CD4-positive, alpha-beta T cell treated with Interleukin-4 for 1 hour (primary cell): ENCODE data around the gene C1orf116.

Experiments
- DNase-seq, 2 donors: peaks; one replicate each; pipeline ENCODE4 v3.0.0-alpha.2; 2020 to 2022

C1orf116 gene

DNA sequence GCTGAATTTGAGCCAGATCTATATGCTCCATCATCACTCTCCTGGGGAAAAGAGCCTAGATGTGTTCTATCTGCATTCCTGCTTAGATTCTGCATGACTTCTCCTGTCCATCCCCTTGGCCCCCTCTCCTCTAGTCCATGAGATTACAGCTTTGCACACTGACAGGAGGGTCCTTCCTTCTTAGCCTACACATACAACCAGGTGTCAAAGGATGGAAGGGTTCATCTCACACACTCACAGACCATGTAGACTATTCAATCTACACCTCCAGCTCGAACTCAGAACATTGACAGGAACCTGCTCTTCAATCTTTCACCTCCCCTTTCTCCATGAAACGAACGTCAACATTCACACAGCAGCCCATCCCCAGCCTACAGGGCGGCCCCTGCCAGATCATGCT, 13.8 kb downstream of the C1orf116 start:
- no peak for DNase-seq

DNA sequence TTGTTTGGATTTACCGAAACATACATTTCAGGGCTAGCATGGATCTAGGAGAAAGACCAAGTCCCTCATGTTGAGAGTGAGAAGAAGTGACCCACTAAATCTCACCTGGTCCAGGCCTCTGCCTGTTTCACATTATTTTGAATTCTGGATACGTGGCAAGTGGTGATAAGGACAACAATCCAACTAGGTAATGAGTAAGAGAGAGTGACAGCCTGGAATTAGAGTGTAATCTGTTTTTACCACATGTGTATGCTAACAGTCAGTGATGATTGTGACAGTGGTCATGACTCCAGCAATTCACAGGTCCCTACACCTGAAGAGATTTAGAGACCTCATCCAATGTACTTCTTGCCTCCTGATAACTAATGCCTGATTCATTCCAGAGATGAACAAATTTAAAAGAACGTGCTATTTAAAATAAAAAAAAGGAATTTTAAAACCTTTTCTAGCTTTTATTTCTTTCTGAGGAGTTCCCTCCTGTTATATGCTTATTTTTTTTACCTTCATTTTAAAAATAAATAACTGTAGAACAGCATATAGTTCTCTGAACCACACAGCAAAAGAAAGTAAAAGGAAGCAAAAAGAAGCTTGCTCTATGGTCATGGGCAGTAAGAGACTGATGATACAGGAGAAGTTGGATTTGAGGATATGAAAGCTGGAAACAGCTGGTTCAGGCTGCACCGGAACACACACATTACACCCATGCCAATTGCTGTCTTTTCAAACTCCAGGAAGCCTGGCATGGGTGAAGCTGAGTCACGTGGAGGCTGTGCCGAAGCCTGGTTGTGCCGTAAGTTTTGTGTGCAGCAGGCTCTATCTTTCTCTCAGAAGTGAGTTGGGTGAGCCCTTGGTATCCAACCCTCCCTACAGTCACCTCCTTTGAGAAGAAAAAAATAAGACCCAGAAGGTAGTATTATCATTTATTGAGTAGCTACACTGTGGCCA, 14.7 kb downstream of the C1orf116 start:
- no peak for DNase-seq

DNA sequence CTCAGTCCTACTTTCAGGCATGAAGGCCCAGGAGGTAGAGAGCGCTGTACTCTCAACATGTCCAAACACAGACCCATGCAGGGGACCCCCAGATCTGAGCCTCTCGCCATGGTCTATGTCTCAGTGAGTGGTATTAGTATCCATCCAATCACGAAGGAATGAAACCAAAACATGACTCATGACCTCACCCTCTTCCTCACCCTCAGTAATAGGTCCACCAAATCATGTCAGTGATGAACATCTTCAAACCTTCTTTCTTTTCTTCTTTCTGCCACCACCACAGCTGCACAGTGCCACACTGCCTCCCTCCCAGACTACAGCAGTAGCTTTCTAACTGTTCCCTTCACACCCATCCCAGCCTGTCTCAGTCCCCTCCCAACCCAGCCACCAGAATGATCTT, 16.8 kb downstream of the C1orf116 start:
- DNase-seq: no peak

DNA sequence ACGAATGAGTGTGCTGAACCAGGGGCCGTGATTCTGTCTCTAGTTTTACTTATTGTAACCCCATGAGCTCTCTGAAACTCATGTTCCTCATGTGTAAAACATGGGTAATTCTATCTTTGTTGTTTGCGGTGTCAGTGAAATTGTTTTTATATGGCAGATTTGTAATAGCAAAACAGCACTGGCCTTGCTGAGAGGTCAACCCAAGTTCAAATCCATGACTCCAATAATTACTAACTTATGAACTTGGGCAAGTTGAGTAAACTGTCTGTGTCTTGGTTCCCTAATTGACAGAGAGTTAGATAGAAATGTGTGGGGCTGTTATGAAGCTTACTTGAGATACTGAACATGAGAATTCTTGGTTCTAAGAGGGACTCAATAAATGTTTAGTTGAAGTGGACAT, 17.8 kb downstream of the C1orf116 start:
- DNase-seq: no peak

DNA sequence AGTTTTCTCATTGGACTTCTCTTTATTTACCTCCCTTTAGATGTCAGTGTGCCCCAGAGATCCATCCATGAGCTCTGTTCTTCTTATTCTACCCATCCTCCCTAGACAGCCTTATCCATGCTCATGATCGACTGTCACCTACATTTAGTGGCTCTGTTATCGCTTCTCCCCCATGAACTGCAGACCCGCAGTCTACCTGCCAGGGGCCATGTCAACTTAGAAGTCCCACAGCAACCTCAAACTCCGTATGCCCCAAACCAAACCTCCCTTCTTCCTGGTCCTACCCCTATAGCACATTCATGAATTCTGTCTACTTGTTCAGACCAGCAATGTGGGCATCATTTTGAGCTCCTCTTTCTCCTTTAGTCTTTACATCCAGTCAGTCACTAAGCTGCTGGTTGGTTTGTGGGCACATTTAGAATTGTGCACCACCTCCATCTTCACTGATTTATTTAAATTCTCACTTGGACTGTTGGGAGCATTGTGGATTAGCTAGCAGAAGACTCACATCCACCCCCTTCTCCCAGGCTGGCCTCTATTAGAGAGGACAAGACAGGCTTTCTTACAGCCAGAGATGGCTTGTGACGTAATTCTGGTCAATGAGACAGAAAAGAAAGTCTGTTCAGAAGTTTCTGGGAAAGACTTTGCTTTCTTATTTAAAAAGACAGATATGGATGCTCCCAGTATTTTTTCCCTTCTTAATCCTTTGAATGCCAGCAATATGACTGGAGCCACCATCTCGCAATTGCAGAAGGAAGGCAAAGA, 19.1 kb downstream of the C1orf116 start:
- no peak for DNase-seq

DNA sequence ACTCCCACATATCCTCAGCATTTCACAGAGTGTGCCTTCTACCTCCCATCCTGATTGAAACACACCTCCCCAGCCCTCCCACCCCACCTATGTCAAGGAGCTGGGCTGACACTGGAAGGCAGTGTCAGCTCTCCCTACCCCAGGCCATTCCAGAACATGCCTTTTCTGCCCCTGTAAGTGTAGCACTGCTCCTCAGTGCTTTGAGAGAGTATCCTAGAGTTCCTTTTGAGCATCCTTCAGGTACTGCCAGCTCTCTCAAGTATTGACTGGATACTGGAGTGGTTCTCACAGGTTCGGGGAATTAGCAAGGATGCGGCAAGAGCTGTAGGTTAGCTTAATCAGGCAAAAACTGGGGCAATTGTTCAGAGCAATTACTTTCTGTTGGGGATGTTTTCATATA, 21.8 kb downstream of the C1orf116 start:
- no peak for DNase-seq

DNA sequence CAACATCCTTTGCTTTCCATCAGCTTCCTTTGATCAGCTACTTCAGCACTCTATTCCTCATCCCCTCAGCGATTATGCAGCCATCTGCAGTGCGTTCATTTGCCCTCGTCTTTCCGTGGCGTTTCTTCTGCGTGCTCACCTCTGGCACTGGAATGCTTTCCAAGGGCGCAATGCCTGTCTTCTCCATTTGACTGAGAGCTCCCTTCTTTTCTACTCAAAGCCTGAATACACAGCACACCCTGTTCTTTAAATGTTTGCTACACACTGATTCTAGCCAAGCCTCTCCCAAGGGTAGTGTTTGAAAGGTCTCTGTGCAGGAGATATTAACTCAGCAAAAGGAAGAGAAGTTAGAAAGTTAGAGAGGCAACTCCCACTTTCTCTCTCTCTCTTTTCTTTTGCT, 22.6 kb downstream of the C1orf116 start:
- no peak for DNase-seq

DNA sequence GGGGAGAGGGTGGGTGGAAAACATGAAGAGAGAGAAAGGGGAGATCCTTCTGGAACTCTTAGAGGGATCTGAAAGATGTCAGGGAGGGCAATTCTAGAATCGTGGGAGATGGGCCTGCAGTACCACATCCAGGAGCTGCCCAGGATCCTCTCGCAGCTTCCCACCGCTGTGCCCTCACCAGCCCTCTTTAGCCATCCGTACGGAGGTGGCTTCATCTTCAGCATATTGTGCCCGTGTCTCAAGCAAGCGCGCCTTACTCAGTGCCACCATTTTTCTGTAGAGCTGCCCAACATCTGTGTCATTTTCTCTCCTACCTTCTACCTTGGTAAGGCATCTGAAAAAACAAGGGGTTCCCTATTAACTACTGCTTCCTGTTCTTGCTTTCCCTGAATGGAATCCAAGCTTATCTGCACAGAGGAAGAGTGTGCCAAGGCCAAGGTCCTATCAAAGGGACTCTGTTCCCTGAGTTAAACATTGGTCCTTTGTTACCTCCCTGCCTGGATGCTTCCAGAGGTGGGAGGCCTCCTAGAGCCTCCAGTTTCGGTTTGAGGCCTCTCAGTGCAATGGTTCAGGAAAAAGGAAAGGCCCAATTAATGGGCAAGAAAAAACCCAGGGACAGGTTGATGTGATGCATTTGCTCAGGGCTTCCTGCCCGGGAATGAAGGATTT, 23.2 kb downstream of the C1orf116 start:
- DNase-seq: no peak

DNA sequence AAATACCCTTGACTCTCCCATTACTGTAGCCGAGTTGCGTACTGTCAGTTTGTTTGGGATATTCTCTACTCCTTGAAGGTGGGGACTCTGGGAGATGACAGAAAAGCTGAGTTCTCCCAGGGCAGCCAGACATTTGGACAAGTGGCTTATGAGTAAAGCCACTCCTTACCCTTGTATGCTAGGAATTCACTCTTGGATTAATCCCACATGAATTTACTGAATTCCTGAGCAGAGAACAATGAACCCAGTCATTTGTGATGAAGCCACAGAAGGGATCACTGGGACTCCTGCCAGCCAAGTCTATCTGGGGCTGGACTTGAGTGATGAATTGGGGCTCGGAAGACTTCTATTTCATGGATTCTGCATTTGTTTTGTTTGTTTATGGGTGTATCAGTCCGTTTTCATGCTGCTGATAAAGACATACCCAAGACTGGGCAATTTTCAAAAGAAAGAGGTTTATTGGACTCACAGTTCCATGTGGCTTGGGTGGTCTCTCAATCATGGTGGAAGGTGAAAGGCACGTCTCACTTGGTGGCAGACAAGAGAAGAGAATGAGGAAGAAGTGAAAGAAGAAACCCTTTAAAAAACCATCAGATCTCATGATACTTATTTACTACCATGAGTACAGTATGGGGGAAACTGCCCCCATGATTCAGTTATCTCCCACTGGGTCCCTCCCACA, 25.1 kb downstream of the C1orf116 start:
- no peak for DNase-seq

DNA sequence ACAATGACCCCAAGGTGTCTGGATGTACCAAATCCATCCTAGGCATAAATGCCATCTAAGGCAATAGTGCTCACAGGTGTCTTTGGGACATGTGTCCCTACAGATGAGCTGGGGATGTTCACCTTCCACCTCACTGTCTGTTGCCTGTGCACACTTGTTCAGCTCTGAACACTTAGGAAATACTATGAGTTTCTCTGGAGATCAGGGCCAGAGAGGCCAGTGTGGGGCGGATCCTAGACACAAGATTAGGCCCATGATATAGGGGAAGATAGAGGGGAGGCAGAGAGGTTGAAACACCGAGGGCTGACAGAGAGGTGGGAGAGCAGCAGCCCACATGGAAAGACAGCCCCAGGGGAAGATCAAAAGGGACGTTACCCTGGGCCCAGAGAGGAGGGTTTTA, 25.6 kb downstream of the C1orf116 start:
- DNase-seq: no peak

DNA sequence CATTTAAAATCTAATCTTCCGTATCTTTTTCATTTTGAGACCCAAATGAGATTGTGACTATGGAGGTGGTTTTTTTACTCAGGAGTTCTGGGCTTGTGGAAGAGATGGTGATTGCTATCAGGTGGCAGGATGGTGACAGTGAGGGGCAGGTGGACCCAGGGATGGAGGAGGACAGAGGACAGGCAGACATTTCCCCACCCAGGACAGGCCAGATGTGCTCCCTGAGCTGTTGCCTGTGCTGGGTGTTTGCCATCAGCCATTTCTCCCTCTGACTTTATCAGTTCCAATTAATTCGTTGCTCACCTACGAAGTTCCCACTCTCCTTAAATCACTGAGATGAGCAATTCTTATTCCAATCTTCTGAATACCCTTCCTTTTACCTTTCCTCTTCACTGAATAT, 26.5 kb downstream of the C1orf116 start:
- DNase-seq: no peak

DNA sequence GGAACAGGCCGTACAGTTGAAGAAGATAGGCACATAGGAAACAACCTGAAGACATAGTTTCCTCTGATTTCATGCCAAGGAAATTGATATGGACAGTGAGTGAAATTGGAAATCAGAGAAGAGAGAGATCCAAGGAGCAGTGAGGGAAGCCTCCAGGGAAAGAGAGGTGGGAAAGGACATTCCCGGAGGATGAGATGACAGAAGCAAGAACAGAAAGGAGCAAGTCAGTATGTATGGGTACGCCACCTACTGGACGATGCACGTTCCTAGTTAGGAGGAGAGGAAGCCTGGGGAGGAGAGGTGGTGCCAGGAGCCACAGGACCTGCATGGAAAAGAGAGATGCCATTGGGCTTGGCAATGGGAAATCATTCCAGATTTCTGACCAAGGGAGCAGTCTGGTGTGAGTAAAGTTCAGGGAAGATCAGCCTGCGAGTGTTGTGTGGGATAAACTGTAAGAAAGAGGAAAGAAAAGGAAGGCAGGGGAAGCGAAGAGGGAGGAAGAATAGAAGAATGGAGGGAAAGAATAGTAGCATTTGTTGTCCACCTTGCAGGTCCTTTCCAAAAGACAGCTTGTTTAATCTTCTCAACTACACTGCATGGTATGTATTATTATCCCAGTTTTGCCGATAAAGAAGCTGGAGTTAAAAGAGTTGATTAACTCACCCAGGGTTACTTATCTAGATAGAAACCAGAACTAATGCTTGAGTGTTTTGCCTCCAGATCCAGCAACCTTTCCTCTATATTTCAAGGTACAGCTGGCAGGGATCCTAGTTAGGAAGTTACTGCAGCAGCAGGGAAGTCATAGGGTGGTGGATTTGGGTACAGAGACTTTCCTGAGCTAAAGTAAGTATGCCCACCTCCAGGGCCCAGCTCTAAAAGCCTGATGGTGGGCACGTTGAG, 27.4 kb downstream of the C1orf116 start:
- peak; percentile 17 to 35 for DNase-seq

DNA sequence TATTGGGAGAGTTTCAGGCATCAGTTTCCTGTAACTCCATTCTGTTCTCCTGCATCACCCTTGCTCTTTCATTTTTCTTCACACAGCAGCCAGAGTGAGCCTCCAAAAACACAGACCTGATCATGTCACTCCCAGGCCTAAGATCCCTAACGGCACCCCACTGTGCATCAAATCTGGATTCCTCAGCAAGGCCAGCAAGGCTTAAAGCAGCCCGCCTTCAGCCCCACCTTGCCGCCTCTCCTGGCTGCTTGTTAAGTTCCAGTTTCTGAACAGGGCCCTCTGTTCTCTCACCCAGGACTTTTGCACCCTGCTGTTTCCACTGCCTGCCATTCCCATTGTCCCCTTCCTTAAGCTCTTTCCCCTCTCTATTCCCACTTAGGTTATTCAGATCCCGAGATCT, 29.3 kb downstream of the C1orf116 start:
- DNase-seq: no peak

DNA sequence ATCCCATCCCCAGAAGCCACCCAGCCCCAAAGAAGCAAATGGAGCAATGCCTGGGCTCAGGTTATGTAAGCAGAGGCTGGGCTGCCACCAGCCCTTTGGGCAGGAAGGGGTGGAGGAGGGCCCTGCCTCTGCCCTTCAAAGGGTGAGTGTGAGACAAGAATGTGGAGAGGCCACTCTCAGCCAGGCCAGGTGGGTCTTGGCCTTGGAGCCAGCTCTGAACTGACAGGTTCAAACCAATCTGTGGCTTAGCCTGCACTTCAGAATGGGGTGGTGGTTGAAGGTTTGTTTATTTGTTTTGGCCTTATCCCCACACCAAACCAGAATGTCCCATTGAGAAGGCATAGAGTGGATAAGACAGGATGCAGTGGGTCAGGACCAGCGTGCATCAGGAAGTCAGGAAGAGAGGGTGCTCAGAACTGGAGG, 29.8 kb downstream of the C1orf116 start:
- no peak for DNase-seq

DNA sequence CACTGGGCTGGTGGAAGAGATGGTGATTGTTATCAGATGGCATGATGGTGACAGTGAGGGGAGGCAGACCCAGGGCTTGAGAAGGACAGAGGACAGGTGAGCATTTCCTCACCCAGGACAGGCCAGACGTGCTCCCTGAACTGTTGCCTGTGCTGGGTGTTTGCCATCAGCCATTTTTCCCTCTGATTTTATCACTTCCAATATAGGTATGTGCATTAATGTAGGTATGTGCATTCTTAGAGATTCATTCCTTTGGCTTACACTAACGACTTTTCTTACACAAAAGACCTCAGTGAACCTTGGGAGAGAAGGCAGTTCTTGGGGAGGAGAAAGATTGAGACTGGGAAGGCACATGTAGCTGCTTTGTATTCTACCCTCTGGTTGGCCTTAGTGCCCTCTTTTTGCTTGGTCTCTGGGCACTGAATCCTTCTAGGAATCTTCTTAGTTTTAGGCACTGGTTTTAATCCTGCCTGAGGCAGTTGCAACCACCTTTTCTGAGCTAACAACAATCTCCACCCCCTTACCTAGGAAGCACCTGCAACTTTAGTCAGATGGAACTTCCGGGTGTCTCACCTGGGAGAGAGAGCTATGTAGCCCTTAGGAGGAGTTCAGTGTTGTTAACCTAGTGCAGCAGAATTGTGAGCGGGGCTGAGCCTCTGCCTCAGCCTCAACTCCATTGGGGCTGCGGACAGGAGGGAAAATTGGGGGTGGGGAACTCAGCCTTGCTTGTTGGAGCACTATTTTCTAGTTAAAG, 30.9 kb downstream of the C1orf116 start:
- no peak for DNase-seq

DNA sequence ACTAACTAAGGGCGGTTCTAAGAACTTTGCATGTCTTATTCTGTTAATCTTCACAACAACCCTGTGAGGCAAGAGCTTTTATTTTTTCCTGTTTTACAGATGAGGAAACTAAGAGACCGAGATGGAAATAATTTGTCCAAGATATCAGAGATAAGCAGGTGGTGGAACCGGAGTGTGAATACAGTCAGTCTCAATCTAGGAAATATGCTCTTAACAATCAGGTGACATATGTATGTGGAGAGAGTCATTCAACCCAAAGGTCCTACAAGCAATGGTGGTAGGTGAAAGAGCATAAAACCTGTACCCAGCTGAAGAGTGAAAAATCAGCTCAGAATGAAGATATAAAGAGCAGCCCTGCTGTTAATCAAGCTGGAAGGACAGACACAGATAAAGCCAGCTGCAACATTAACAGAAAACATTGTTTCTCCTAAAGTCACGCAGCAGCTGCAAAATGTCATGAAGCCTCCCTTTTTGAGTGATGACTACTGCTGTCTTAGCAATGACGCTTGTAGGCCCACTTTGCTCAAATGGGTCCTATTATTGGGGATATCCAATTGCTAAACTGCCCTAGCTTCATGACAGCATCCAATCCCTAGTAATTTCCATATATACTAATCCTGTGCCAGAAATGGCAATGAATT, 31.8 kb downstream of the C1orf116 start:
- DNase-seq: no peak

DNA sequence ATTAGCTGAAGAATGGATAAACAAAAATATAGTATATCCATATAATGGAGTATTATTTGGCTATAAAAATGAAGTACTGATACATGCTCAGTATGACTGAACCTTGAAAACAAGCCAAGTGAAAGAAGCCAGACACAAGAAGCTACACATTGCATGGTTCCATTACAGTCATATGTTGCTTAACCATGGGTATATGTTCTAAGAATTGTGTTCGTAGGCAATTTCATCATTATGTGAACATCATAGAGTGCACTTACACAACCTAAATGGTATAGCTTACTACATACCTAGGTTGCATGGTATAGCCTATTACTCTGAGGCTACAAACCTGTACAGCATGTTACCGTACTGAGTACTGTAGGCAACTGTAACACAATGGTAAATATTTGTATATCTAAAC, 33.7 kb downstream of the C1orf116 start:
- no peak for DNase-seq

DNA sequence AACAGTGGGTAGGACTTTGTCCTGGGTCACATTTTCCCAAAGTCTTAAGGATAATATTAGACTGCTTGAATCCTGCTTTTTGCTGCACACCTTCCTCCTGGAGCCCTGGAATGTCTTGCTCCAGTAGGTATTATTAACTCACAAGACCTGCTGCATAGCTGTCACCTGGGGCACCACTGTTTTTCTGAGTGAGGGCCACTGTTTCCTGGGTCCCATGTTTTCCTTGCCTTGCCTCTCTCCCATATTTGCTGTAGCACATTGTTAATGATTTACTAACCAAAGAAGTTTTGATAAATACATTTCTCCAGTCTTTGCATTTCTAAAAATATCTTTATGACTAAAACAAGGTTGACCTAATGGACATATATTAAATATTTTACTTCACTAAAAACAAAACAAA, 39.8 kb downstream of the C1orf116 start:
- no peak for DNase-seq

DNA sequence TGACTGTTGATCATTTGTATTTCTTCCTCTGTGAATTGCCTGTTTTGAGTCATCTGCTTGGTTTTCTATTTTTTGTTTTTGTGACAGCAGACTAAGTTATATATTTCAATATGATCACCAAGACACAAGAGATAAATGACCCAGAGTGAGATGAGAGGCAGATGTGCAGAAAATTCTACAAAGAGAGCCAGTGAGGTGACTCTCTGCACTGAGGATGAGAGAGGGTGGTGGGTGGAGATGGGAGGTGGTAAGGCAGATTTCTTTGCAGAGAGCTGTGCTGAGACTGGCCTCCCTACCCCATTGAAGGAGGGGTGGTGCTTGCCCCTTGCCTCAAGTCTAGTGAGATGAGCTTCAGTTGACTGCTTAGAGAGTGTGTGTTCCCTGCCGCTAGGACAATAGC, 44.7 kb downstream of the C1orf116 start:
- no peak for DNase-seq

DNA sequence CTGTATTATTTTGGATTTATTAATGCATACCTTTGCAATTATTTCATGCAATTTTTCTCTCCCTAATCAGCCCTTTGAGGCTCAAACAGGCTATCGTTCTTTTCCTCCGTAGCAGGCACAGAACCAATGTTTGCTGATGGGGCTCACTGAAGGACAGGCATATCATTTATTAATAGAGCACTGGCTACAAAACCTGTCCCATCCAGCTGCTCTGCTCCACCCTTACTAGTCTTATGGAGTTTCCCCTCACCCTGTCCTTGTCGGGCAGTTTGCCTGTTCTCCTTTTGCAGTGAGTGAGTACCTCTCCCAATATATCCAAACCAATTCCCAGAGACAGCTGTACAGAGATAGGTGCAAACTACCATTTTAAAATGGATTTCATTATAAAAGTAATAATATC, 45.7 kb downstream of the C1orf116 start:
- no peak for DNase-seq

DNA sequence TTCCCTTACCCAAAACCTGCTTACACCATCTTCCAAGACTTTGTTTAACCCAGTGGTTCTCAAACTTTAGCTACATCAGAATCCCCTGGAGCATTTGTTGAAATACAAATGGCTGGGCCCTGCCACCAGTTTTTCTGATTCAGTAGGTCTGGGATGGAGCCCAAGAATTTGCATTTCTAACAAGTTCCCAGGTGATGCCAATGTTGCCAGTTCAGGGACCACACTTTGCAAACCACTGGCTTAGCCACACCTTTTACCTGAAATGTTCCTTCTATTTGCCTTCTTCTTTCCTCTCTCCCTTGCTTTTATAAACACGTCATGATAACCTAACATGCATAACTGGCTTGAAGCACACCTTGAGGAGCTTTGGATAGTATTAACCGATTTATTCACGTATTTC, 46.2 kb downstream of the C1orf116 start:
- DNase-seq: no peak
